Measurements from ENCODE around the gene PTPRK.

The PTPRK gene

GRCh38 chr6:128554302-128554701 lies 33.9 kb upstream of the PTPRK start:
- TF ChIP-seq, protein P1, sequence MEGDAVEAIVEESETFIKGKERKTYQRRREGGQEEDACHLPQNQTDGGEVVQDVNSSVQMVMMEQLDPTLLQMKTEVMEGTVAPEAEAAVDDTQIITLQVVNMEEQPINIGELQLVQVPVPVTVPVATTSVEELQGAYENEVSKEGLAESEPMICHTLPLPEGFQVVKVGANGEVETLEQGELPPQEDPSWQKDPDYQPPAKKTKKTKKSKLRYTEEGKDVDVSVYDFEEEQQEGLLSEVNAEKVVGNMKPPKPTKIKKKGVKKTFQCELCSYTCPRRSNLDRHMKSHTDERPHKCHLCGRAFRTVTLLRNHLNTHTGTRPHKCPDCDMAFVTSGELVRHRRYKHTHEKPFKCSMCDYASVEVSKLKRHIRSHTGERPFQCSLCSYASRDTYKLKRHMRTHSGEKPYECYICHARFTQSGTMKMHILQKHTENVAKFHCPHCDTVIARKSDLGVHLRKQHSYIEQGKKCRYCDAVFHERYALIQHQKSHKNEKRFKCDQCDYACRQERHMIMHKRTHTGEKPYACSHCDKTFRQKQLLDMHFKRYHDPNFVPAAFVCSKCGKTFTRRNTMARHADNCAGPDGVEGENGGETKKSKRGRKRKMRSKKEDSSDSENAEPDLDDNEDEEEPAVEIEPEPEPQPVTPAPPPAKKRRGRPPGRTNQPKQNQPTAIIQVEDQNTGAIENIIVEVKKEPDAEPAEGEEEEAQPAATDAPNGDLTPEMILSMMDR (IDR thresholded peaks at IDR 0.05; ENCODE audit: control insufficient read depth, extremely low read depth, insufficient read depth): peak; percentile 36; the same call in 1 of the 2 replicates
- H3K4me3 ChIP-seq (ENCODE audit: low read depth, low read length): no peak overlapping the region
- DNase-seq (ENCODE audit: low read depth): no peak

DNA sequence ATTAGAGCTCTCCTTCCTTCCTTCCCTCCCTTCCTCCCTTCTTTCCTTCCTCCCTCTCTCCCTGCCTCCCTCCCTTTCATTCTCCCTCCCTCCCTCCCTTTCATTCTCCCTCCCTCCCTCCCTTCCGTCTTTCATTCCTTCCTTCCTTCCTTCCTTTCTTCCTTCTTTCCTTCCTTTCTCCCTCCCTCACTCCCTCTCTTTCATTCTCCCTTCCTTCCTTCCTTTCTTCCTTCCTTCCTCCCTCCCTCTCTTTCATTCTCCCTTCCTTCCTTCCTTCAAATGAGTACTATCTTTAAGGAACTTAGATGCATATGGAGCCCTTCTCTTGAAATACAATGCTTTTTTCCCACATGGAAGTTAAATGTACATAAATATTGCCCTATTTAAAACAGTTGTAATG lies 20.9 kb upstream of the PTPRK start:
- DNase-seq (ENCODE audit: low read depth): no peak
- H3K4me3 ChIP-seq (ENCODE audit: low read depth, low read length): no peak overlapping the region
- TF ChIP-seq, protein P1 (IDR thresholded peaks at IDR 0.05; ENCODE audit: control insufficient read depth, extremely low read depth, insufficient read depth): no peak

- no peak for DNase-seq (ENCODE audit: low read depth)
- TF ChIP-seq, protein P1 (IDR thresholded peaks at IDR 0.05; ENCODE audit: control insufficient read depth, extremely low read depth, insufficient read depth): no peak
- H3K4me3 ChIP-seq (ENCODE audit: low read depth, low read length): no peak overlapping the region
Observed at GRCh38 chr6:128538763-128539162, 18.4 kb upstream of the PTPRK start.

DNA sequence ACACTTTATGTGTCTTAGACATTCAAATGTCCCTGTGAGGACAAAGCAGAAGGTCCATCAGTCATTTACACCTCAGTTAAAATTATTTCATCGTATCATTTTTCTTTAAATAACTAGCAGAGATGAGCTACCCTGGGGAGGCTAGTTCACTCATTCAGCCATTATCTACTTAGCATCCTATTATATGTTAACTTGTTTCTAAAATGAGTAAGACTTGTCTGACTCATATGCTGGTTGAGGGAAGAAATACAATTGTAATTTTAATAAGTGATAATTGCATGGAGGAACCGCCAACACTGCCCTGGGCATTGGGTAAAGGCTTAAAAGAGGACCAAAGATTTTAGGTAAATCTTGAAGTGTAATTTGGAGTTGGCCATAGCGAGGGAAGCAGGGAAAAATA lies 12.4 kb upstream of the PTPRK start:
- TF ChIP-seq, protein P1 (IDR thresholded peaks at IDR 0.05; ENCODE audit: control insufficient read depth, extremely low read depth, insufficient read depth): no peak
- no peak overlapping the region for H3K4me3 ChIP-seq (ENCODE audit: low read depth, low read length)
- no peak for DNase-seq (ENCODE audit: low read depth)

DNA sequence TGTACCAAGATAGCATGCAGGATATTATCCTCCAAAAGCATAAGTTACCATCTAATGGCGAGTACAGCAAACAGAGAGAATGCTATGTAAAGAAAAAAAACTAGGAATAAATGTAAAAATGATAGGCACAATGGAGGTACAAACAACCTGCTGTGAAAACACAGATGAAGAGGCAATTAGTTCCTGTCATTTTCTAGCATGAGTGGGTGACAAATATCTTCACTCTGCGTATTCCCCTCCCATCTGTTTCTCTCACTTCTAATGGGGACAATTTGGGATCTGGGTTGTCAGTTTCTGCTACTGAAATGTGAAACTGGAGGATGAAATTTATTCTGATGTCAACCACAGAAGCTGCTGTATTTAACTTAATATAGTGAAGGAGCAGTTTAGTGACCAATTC lies 11.7 kb upstream of the PTPRK start:
- H3K4me3 ChIP-seq (ENCODE audit: low read depth, low read length): no peak overlapping the region
- no peak for DNase-seq (ENCODE audit: low read depth)
- TF ChIP-seq, protein P1 (IDR thresholded peaks at IDR 0.05; ENCODE audit: control insufficient read depth, extremely low read depth, insufficient read depth): no peak

DNA sequence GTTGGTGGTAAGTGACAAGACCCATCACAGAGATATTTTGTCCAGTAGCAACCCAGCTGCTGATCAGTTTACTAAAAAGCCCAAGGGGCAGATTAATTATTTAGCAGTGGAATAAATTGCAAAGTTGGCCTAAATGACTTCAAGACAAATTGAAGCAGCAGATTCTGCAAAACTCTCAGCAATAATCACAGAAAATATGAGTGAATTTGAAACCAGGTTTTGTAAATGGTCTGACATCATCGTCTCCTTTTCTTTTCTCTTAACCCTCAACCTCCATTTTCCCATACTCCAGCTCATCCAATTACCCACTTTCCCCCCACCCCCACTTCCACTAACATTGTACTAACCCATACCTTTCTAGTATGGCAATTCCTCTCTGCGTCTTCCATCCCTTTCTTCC lies 11.3 kb upstream of the PTPRK start:
- DNase-seq (ENCODE audit: low read depth): no peak
- TF ChIP-seq, protein P1 (IDR thresholded peaks at IDR 0.05; ENCODE audit: control insufficient read depth, extremely low read depth, insufficient read depth): no peak

GRCh38 chr6:128528241-128528640 lies 7.8 kb upstream of the PTPRK start:
- TF ChIP-seq, protein P1 (IDR thresholded peaks at IDR 0.05; ENCODE audit: control insufficient read depth, extremely low read depth, insufficient read depth): no peak
- no peak overlapping the region for H3K4me3 ChIP-seq (ENCODE audit: low read depth, low read length)
- no peak for DNase-seq (ENCODE audit: low read depth)

More for the DNA sequence above, 11.3 kb upstream of the PTPRK start:
- no peak overlapping the region for H3K4me3 ChIP-seq (ENCODE audit: low read depth, low read length)

Data from LNCaP clone FGC (cell line).